HG03565 (cell line): Measurements from ENCODE around the gene APOM.

Experiments used
- ATAC-seq: cut with Tn5 transposase; IDR thresholded peaks from one replicate; pipeline ENCODE4 v1.9.1; 2021; ENCODE audit warnings: mild to moderate bottlenecking, moderate library complexity; ENCODE audit not compliant: unreplicated experiment

The APOM gene

DNA sequence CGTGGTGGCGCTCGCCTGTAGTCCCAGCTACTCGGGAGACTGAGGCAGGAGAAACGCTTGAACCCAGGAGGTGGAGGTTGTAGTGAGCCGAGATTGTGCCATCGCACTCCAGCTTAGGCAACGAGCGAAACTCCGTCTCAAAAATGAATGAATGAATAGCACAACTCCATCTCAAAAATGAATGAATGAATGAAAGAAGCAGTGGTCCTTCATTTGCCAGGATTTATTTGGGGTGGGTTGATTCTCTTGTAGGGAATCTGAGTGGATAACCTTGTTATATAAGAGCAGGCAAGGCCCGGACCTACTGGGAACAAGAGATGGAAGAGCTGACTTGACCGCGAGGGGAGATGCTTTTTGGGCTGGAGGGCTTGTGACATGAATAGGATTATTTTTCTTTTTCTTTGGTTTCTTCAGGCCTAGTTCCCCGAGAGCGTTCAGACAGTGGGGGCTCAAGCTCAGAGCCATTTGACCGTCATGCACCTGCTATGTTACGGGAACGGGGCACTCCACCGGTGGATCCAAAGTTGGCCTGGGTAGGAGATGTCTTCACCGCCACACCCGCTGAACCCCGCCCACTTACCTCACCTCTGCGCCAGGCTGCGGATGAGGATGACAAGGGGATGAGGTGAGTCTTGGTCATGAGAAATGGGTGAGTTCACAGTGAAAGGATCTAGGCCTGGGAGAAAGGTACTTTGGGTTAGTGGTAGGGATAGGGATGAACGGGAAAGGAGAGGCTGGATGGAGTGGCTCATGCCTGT lies 25.3 kb upstream of the APOM start:
- no peak for ATAC-seq

DNA sequence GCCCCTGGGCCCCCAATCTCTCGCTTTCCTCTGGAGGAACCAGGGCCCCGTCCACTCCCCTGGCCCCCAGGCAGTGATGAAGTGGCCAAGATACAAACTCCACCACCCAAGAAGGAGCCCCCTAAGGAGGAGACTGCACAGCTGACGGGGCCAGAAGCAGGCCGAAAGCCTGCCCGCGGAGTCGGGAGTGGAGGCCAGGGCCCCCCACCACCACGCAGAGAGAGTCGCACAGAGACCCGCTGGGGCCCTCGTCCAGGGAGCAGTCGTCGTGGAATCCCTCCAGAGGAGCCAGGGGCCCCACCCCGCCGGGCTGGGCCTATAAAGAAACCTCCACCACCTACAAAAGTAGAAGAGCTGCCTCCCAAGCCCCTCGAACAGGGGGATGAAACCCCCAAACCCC lies 24.5 kb upstream of the APOM start:
- ATAC-seq: no peak

DNA sequence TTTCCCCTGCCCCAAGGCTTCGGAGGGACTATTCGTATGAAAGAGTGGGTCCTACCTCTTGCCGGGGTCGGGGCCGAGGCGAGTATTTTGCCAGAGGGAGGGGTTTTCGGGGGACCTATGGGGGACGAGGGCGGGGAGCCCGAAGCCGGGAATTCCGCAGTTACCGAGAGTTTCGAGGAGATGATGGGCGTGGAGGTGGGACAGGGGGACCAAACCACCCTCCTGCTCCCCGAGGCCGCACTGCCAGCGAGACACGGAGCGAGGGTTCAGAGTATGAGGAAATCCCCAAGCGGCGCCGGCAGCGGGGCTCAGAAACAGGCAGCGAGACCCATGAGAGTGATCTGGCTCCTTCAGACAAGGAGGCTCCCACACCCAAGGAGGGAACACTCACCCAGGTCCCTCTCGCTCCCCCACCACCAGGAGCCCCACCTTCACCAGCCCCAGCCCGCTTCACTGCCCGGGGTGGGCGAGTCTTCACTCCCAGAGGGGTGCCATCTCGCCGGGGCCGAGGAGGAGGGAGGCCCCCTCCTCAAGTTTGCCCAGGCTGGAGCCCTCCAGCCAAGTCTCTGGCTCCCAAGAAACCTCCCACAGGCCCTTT lies 23.9 kb upstream of the APOM start:
- ATAC-seq: no peak

DNA sequence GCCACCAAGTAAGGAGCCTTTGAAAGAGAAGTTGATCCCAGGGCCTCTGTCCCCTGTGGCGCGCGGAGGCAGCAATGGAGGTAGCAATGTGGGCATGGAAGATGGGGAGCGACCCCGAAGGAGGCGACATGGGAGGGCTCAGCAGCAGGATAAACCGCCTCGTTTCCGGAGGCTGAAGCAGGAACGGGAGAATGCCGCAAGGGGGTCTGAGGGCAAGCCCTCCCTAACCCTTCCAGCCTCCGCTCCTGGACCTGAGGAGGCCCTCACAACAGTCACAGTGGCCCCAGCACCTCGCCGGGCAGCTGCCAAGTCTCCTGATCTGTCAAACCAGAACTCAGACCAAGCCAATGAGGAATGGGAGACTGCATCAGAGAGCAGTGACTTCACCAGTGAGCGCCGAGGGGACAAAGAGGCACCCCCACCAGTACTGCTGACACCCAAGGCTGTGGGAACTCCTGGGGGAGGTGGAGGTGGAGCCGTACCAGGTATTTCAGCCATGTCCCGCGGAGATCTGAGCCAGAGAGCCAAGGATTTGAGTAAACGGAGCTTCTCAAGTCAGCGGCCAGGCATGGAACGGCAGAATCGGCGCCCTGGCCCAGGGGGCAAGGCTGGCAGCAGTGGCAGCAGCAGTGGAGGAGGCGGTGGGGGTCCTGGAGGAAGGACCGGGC lies 23.3 kb upstream of the APOM start:
- no peak for ATAC-seq

DNA sequence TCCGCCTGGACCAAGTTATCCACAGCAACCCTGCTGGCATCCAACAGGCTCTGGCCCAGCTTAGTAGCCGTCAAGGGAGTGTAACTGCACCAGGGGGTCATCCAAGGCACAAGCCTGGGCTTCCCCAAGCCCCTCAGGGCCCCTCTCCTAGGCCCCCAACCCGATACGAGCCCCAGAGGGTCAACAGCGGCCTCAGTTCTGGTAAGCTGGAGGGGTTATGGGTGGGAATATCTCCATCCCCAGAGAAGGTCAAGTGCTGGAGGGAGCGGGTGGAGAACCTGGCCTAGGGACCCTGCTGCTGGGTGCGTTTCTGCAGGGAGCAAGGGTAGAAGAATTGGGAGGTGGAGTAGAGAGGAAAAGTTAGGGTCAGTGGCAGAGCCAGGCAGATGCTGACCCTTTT lies 22.2 kb upstream of the APOM start:
- no peak for ATAC-seq

DNA sequence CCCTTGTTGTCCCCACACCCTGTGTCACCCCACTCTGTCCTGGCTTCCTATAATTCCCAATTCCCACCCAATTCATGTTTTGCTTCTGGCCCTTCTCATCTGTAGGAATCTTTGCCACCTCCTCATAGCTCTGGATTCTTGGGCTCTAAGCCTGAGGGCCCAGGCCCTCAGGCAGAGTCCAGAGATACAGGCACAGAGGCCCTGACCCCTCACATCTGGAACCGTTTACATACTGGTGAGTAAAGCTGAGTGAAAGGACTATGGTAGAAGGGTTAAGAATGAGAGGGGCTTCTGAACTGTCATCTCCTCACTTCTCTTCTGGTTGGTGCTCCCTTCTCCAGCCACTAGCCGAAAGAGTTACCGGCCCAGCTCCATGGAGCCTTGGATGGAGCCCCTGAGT lies 21.6 kb upstream of the APOM start:
- no peak for ATAC-seq

DNA sequence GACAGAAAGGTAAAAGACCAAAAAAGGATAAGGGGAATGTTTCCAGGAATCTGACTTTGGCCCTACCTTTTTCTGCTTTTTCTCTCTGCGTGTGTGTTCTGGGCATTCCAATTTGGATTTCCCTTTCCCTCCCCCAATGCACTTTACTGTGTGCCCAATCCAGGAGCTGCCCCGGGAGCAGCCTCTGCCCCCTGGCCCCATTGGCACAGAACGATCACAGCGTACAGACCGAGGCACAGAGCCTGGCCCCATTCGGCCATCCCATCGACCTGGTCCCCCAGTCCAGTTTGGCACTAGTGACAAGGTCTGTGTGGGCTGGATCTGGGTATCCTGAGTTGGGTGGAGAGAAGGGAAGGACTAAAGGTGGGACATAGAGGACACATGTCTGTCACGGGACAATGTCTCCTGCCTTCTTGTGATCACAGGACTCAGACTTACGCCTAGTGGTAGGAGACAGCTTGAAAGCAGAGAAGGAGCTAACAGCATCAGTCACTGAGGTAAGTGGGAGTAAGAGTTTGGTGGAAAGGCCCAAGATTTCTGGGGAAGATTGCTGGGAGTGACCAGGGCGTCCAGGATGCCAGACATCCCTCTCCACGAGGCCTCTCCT lies 20.6 kb upstream of the APOM start:
- no peak for ATAC-seq

DNA sequence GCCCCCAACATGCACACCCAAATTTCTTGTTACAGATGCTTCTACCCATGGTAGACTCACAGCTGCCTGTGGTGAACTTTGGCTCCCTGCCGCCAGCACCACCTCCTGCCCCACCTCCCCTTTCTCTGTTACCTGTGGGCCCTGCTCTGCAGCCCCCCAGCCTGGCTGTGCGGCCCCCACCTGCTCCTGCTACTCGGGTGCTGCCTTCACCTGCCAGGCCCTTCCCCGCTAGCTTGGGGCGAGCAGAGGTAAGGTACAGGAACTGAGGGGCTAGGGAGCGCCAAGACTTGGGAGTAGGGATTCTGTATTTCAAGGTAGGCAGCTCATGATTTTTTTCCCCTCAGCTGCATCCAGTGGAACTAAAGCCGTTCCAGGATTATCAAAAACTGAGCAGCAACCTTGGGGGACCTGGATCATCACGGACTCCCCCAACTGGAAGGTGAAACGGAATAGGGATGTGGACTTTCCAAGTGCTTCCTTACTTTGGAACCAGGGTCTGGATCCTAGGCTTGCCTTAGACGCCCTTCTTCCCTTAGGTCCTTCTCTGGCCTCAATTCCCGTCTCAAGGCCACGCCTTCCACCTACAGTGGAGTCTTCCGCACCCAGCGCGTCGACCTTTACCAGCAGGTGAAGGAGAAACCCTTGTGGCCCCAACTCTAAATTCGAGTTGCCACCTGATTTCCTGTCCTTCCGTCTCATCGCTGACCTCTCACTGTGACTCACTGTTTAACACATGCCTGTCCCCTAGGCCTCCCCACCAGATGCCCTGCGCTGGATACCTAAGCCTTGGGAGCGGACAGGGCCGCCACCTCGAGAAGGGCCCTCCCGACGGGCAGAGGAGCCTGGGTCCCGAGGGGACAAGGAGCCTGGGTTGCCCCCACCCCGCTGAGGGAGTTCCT lies 18.7 kb upstream of the APOM start:
- ATAC-seq: no peak

DNA sequence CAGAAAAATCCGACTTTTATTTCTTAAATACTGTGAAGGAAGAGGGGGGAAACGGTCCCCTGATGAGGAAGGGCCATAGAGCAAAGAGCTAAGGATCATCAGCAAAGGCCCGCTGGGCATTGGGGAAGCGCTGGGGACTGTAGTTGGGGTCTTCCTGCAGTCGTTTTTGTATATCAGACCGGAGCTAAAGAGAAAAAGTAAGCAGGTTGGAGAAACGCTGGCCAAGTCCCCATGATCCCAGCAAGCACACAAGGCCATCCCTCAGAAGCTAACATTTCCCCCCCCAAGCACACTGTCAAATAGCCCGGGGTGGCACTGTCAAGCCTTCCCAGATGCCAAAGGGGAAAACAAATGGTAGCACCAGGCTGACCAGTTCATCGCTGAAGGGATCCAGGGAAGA lies 16.7 kb upstream of the APOM start:
- no peak for ATAC-seq

DNA sequence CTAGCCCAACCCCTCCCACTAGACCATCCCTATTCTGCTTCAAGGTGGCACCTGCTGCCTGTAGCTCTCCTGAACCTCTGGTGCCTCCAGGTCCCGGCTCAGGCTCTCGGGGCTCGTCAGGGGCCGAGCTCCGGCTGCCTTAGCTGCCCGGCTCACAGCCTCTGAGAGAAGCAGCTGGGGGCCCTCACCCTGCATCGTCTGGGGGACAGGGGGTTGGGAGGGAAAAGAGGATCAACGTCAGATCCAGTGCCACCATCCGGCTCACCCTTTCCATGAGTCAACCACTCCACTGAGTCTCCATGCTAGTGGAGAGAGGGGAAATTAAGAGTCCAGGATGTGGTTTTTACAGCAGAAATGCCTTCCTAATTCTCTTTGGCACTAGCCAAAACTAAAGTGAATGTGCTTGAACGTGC lies 16.2 kb upstream of the APOM start:
- no peak for ATAC-seq

DNA sequence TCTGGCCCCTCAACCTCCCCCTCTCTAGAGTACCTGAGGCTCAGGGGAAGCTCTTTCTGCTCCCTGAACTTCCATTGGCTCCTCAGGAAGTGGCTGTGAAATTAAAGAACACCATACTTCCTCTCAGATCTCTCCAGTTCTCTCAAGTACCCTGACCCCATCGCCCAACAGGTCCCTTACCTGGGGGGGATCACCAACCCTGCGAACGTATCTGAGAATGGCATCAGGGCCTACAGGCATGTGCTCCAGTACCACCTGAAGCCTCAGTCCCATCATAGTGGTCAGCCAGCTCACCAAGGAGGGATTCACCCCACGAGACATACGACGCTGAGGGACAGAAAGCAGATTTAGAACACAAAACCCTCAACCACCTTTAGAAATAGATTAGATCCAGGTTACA lies 15.1 kb upstream of the APOM start:
- no peak for ATAC-seq

DNA sequence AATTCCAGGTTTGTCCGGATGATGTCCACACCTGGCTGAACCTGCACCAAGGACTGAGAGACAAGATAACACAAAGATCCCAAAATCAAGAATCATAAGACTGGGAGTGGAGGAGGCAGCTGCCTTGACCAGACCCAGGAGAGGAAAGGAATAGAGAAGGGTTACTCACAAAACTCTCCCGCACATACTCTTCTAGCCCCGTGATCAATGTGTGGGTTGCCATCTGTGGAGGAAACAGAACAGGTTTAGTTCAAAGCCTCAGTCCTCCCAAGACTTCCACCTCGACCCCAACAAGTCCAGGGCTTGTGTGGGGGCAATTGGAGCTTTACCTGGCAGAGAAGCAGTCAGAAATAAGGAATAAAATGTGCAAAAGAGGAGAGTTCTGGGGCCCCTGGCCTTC lies 14.3 kb upstream of the APOM start:
- ATAC-seq: no peak

DNA sequence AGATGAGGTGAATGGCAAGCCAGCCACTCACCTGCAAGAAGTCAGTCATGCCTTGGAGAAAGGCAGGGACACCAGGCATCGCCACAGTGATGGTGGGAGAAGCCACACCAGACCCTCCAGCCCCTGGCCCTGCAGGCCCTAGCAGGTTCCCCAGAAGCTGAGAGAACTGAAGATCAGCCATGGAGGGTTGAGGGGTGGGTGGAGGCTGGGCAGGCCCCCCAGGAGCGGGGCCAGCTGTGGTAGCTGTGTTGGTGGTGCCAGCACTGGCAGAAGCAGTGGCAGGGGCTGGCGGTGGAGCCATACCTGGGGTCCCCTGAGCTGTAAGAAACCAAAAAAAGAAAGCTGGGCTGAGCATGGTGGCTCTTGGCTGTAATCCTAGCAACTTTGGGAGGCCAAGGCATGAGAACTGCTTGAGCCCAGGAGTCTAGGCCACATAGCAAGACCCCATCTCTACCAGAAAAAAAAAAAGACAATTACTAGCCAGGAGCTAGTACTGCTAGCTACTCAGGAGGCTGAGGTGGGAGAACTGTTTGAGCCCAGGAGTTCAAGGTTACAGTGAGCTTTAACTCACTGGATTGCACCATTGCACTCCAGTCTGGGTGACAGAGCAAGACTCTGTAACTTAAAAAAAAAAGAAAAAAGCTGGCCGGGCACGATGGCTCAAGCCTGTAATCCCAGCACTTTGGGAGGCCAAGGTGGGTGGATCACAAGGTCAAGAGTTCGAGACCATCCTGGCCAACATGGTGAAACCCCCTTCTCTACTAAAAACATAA lies 12.7 kb upstream of the APOM start:
- no peak for ATAC-seq

DNA sequence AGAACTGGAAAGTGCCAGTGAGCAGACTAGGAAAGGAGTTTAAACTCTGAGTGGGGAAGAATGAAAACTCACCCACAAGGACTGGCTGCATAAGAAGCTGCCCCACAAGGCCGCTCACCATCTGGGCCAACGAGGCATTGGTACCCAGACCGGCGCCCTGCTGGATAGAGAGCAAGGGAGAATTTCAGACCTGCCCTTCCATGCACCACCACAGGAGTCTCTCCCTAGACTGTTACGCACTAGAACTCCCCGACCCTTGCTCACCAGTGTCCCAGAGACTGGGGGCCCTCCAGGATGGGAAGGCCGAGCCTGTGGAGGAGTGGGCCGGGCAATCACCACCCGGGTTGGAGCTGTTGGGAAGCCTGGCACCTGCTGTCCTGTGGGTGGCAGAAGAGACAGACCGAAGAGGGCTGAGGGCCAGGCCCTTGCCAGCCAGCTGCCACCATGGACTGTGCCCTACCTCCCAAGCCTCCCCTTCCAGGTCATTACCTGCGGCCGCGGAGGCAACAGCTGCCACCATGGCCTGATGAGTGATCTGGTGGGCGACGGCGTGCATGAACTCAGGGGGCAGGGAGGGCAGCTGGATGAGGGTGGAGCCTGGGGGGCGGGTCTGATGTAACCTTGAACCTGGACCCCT lies 11.8 kb upstream of the APOM start:
- ATAC-seq: no peak

DNA sequence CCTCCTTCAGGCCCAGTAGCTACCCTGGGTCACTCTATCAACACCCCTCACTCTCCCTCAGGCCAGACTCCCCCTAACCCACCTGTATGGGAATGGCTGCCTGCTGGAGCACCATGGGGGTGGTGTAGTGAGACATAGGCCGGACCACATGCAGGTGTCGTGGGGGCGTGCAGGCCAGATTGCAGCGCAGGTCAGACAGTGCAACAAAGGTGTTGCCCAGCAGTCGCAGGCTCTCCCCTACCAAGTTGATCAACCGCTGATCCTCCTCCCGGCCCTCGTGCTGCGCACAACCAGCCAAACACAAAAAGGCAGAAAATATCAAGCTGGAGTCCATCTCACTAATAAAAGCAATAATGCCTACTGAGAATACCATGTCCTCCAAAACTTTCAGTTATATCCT lies 10.4 kb upstream of the APOM start:
- ATAC-seq: no peak

DNA sequence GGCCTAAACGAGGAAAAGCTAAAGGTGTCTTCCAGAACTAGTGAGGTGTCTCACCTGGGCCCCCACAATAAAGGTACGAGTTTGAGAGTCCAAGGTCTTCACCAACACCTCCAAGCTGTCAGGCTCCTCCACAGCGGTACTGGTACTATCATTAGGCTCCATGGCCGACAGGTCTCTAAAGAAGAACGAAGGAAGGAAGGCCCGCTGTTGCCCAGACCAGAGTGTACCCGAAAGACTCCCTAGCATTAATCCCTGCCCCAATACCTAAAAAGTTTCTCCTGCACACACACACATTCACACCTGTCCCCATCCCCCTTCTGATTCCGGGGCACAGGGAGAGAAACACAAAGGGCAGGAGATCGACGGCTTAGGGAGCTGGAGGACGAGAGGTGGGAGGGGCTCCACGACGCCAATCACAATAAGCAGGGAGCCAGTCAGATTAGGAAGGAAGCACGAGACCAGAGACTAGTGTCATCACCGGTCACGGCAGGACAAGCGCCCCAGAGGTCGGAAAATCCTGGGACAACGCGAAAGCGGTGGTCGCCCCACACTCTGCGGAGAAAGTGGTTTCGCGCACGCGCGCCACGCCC lies 4.0 kb upstream of the APOM start:
- ATAC-seq: peak; percentile 20

DNA sequence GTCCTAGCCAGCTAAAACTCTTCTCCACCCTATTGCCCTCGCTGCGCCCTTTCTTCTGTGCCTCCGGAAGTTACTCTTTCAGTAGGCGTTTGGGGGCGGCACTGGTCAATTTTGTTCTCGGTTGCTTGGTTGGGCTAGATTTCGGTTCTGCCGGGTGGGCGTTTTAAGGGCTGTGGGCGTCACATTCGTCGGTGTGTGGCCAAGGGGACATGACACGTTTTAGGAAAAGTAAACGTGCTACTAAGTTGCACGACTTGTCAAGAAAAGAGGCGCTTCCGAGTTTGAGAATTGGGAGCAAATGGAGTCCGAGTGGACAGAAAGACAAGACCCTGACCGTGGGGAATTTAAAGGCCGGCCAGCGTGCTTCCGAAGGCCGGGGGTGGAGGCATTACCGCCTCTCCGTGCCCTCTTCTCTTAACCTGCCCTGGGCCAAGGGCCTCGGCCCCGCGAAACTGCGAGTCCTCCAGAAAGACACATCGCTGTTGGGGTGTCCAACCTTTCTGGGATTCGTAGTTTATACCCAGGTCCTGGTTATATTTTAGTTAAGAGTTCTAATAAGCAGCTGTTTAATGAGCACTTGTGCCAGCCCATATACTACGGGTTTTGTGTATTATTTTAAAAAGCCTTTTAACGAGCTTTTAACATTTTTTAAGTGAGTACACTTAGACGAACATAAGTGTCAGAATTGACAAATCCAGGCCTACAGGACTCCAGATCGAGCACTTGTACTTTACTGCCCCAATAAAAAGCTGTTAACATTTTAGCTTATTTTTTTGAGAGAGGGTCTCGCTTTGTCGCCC lies 2.6 kb upstream of the APOM start:
- ATAC-seq: peak; percentile 45

DNA sequence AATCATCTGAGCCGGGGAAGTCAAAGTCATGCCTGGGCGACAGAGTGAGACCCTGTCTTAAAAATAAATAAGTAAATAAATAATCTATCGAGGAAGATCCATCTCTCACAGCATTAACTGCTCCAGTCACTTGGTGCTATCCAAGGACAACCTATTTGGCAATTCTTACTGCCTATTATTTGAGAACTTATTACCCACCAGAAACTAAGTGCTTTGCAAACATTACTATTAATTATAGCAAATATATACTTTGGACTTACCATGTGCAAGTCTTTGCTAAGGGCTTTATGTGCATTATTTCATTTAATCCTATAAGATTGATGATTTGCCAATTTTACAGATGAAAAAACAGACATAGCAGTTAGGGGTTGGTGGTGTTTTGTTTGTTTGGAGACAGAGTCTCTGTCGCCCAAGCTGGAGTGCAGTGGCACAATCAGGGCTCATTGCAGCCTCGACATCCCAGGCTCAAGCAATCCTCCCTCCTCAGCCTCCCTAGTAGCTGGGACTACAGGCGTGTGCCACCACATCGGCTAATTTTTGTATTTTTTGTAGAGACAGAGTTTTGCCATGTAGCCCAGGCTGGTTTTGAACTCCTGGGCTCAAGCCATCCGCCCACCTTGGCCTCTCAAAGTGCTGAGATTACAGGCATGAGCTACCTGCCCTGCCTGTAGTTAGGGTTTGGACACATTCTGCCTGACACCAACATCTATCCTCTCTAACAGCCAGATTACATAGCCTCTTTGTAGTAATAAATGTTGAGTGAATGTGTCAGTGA lies 933 bp upstream of the APOM start:
- ATAC-seq: no peak
